Nasal cavity respiratory epithelium epithelial cell of viscerocranial mucosa (primary cell): Measurements from ENCODE around the gene DEFB126. TPM values are rescaled to one million over a fixed set of nuclear protein-coding genes. Genes with fewer than 3 reads are reported as not detected.

Experiments
- total RNA-seq: library from RNA; depleted of rRNA; stranded (reverse); fragments of >200 nt; gene quantifications from 2 replicates; pipeline ENCODE4 v1.2.3, GENCODE V29; 2014

The DEFB126 gene, protein sequence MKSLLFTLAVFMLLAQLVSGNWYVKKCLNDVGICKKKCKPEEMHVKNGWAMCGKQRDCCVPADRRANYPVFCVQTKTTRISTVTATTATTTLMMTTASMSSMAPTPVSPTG
- not detected in 2 replicates for total RNA-seq

DNA sequence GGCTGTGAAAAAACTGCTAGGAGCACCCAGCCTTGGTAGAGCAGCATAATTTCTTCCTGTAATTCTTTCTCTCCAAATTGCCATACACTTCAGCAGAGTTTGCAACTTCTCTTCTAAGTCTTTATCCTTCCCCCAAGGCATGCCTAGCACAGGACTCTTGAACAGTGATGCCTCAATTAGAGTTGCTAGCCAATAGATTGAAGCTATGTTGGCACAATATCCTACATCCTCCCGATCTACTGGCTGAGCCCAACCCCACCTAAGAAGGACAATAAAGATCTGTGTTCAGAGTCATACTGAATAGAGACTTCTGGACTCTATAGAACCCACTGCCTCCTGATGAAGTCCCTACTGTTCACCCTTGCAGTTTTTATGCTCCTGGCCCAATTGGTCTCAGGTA is at the start of gene DEFB126:
Gene DEFB126, plus strand, starts transcription at position 301 of the 400 bp plus-strand sequence. Its CDS starts 39 bp downstream, at position 340.

DNA sequence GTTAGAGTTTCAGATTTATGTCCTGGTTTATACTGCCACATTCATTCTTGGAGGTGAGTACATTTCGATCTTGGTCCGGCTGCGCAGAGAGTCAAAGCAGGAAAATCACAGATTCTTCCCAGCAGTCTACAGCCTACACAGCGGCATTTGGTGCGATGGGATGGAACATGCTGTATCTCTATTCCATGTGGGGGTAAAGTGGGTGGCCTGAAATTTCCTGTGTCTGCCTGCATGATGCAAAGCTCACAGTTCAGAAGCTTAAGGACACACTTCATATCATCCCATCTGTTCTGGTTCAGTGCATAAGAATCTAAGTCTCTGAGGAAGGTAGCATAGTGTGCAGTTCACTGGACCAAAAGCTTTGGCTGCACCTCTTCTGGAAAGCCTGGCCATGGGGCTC is 14.8 kb downstream of the DEFB126 start, which contains the start of gene DEFB127:
Gene DEFB127, plus strand, starts transcription at position 301 of the 400 bp plus-strand sequence. Its CDS starts 91 bp downstream, at position 392.

DNA sequence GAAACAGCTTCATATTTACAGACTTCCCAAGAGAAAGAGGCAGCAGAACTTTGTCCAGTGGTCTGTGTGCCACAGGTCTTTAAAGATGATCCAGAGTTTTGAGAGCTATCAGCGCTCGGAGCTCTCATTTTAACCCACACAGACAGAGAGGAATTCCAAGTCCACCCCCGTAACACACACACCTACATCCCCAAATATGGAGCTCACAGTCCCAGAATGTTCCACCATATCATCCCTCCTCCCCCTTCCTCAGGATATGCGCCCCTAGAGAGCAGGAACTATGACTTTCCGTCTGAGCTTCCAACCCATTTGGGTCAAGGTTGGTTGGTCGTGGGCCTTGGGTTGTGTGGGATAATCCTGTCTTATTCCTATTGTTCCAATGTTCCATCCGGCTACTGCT is 47.2 kb downstream of the DEFB126 start, which contains the start of gene DEFB128:
Gene DEFB128, minus strand, starts transcription at position 101 of the 400 bp plus-strand sequence. Its CDS starts 88 bp downstream, at position 13.

Other genes starting within 250 kb of the DEFB126 start
- gene DEFB125, start 54.9 kb upstream of the DEFB126 start, total RNA-seq = not detected in 2 replicates
- not detected in 2 replicates for gene DEFB127, start 14.9 kb downstream of the DEFB126 start, total RNA-seq
- gene DEFB128, start 47.1 kb downstream of the DEFB126 start, total RNA-seq = not detected in 2 replicates
- not detected in 2 replicates for gene DEFB129, start 84.7 kb downstream of the DEFB126 start, total RNA-seq
- not detected in 2 replicates for gene DEFB132, start 115.1 kb downstream of the DEFB126 start, total RNA-seq
- gene C20orf96, start 148.2 kb downstream of the DEFB126 start, total RNA-seq = 0.68 and 2.5 TPM in 2 replicates
- gene ZCCHC3, start 155.0 kb downstream of the DEFB126 start, total RNA-seq = 10.3 and 15.7 TPM in 2 replicates
- gene SOX12, start 183.0 kb downstream of the DEFB126 start, total RNA-seq = 2.1 and 4.2 TPM in 2 replicates
- gene NRSN2, start 204.5 kb downstream of the DEFB126 start, total RNA-seq = 6.2 and 25.6 TPM in 2 replicates
- gene TRIB3, start 238.2 kb downstream of the DEFB126 start, total RNA-seq = 392 and 496 TPM in 2 replicates